ENCODE measurements around the gene VEGFD. TPM values are rescaled to one million over a fixed set of nuclear protein-coding genes. Genes with fewer than 3 reads are reported as not detected.
"Not testable (repeated sequence)": the region's sequence is repeated elsewhere in the genome, so short reads cannot be mapped to it uniquely, and the experiment has no call there.

The VEGFD gene
- total RNA-seq, 2 experiments from 2014 or later: not detected

DNA sequence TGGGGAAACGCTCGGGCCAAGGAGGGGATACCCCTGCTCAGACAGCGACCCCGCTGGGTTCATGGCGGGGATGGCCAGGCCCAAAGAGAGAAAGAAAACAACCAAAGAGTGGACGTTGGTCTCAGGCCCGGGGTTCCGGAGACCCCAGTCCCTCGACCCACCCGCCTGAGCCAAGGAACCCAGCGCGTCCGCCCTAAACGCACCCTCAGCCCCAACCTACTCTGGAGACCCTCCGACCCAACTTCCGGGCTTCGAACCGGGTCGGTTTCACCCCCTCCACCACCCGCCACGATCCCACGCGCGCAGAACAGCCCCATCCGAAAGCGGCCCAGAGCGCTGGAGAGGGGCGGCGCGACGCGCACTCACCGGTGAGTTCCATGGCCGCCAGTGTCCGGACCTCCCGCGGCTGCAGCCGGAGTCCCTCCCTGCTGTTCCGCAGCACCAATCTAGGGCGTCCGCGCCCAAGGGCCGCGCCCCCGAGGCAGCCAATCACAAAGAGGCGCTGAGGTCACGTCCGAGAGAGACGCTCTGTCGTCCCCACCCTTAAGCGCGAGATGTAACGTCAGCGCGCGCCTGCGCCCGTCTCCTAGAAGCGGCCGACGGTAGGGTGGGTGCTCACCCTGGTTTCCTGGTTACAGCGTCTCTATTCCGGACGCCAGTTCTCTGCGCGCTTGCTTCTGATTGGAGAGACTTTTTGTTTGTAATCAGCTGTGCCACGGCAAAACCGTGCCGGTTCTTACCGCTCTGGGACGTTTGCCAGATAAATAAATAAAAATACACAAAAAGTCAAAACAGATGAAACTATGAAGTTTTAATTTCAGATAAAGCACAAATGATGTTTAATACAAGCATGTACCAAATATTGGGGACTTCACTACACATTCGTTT lies 48.8 kb downstream of the VEGFD start, which contains the start of gene PIGA:
PIGA (minus strand) TSS at position 389 of the 888 bp plus-strand sequence. CDS start 3,593 bp downstream, outside the sequence.
- H3K4me3 Mint-ChIP-seq: peak within 1 kb of the TSS; percentile 88
- H3K9me3 Mint-ChIP-seq: no peaks in the 10 kb centered on the region
- H3K27me3 Mint-ChIP-seq: peaks cover 5% of the 10 kb centered on the region
- peak; percentile 90 for DNase-seq
- H3K36me3 Mint-ChIP-seq: peaks cover 2% of the 10 kb centered on the region
- peaks cover 8% of the 10 kb centered on the region for H3K4me1 Mint-ChIP-seq
- H3K27ac Mint-ChIP-seq: peak within 1 kb of the TSS; percentile 91

DNA sequence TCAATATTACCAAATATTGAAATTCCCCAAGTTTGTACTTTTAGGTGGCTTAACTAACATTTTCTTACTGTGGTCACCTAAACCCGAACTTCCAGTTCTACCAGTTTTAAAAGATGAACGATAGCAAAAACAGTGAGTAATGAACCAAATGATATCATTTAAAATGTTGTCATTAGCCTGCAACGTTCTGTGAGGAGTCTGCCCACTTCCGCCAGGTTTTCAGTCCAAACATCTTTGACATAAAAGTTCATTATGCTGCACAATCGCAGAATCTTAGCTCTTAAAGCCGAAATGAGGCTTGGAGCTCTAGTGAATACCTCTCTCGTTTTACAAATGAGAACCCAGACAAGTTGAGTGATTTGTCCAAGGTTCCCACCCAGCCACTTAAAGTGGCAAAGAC lies 49.7 kb downstream of the VEGFD start:
- Mint-ChIP-seq H3K9me3 (no peaks in the 10 kb centered on the region), H3K27me3 (peaks cover 5% of the 10 kb centered on the region), H3K36me3 (peaks cover 2% of the 10 kb centered on the region), H3K27ac (peak overlapping the region; percentile 91), H3K4me3 (peak overlapping the region; percentile 88), H3K4me1 (peaks cover 8% of the 10 kb centered on the region)
- DNase-seq: no peak

DNA sequence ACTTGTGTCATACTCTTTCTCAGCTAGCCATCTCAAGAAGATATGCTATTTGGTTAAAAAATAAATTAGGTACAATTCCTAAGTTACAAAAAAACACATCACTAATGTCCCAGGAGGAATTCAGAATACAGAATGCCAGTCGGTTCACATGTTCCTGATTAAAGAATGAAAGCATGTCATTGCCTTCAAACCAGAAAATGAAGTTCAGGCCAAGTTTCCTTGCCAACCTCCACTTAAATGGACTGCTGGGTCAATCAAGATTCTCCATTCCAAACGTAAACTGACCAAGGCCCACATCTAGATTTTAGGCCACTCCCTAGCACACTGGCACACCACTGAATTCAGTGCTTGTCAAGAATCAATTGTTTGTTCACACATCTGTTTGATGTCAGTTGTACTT lies 55.4 kb downstream of the VEGFD start:
- DNase-seq: no peak
- Mint-ChIP-seq H3K9me3 (no peaks in the 10 kb centered on the region), H3K27me3 (no peaks in the 10 kb centered on the region), H3K36me3 (peaks cover 2% of the 10 kb centered on the region), H3K4me3 (no peak overlapping the region), H3K4me1 (peaks cover 7% of the 10 kb centered on the region), H3K27ac (no peak overlapping the region)

DNA sequence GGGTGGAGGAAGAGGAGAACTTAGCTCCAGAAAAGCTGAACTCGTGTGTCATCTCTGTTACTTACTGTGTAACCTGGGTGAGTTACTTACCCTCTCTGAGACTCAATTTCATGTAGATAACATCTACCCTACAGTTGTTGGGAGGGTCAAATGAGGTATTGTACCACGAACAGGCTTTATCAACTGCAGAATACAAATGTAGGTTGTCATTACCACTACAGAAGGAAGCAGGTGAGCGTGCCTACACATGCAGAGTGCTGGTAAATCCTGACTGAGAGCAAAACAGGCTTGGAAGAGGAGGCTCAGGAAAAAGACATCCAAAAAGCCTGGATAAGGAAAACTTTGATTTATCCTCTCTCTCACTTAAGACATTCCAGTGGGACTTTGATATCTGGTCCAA lies 56.1 kb downstream of the VEGFD start:
- Mint-ChIP-seq H3K36me3 (peaks cover 2% of the 10 kb centered on the region), H3K4me3 (no peak overlapping the region), H3K4me1 (peaks cover 7% of the 10 kb centered on the region), H3K27ac (no peak overlapping the region), H3K27me3 (no peaks in the 10 kb centered on the region), H3K9me3 (no peaks in the 10 kb centered on the region)
- no peak for DNase-seq

DNA sequence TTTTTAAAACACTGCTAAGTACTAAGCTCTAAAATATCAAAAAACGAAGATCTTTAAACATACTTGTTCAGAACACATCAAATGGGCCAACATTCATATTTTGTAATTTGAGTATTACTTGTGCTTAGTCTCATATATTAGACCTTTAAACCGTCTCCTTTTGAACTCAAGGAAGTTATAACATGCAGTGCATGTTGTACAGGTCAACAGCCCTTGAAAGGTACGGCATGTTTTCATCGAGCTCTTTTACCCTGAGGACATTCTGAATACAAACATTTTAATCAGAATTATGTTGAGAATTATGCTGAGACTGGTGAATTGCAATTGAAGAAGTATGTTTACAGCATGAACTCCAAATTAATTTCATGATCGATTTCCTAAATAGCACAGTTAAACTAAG lies 61.7 kb downstream of the VEGFD start:
- Mint-ChIP-seq H3K36me3 (peaks cover 12% of the 10 kb centered on the region), H3K27ac (no peak overlapping the region), H3K9me3 (no peaks in the 10 kb centered on the region), H3K27me3 (no peaks in the 10 kb centered on the region), H3K4me1 (no peaks in the 10 kb centered on the region), H3K4me3 (no peak overlapping the region)
- DNase-seq: no peak

DNA sequence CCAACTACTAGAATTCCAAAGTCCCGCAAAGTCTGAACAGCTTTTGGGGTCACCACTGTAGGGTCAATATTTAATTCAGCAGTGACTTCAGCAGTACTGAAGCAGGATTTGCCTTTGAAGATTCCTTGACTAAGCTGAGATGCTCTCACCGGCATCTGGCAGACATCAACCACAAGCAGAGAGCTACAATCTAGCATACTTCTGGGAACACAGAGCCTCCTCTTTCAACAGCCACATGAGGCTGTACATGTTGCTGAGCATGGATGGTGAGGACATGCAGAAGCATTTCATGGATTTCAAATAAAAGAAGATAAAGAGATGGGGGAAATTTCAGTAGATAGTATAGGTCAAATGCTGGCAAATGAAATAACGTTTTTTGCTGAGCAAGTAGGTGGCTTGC lies 62.1 kb downstream of the VEGFD start:
- peaks cover 12% of the 10 kb centered on the region for H3K36me3 Mint-ChIP-seq
- H3K27me3 Mint-ChIP-seq: no peaks in the 10 kb centered on the region
- no peaks in the 10 kb centered on the region for H3K9me3 Mint-ChIP-seq
- no peaks in the 10 kb centered on the region for H3K4me1 Mint-ChIP-seq
- no peak for DNase-seq
- H3K4me3 Mint-ChIP-seq: no peak overlapping the region
- H3K27ac Mint-ChIP-seq: no peak overlapping the region

DNA sequence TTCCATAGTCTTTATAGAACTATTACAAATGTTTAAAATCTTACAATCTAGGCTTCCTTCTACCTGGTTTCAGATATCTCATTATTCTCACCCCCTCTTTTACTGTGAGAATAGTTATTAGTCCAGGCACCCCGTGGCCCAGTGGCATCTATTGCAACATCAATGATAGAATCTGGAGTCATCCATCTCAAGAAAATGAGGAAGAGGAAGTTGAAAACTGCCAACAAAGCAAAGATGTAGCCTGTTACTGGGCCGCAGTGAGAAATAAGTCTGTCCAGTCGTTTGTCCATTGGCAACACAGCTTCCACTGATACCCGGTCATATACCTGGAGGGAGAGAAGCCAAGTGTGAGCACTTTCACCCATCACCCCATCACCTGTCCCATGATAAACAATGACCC lies 62.8 kb downstream of the VEGFD start:
- no peaks in the 10 kb centered on the region for H3K4me1 Mint-ChIP-seq
- H3K36me3 Mint-ChIP-seq: peaks cover 12% of the 10 kb centered on the region
- H3K27me3 Mint-ChIP-seq: no peaks in the 10 kb centered on the region
- DNase-seq: no peak
- no peak overlapping the region for H3K4me3 Mint-ChIP-seq
- H3K9me3 Mint-ChIP-seq: no peaks in the 10 kb centered on the region
- no peak overlapping the region for H3K27ac Mint-ChIP-seq

DNA sequence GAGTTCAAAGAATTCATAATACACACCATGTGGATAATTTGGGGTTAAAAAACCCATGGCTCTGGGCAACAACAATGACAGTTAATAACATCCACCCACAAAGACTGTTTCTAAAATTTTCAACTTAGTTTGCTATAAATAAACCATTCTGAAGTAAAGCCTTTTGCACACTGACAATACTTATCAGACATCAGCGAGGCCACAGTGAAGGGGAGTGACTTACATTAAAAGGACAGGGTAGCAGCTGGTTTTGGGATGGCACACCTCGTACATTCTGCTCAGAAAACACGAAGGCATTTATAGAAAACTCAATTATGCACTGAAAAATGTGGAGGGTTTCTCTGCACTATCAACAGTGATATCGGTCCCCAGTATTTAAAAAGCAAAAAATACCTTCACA lies 63.9 kb downstream of the VEGFD start:
- H3K4me3 Mint-ChIP-seq: no peak overlapping the region
- DNase-seq: no peak
- no peak overlapping the region for H3K27ac Mint-ChIP-seq
- H3K9me3 Mint-ChIP-seq: no peaks in the 10 kb centered on the region
- peaks cover 12% of the 10 kb centered on the region for H3K36me3 Mint-ChIP-seq
- no peaks in the 10 kb centered on the region for H3K4me1 Mint-ChIP-seq
- H3K27me3 Mint-ChIP-seq: no peaks in the 10 kb centered on the region

DNA sequence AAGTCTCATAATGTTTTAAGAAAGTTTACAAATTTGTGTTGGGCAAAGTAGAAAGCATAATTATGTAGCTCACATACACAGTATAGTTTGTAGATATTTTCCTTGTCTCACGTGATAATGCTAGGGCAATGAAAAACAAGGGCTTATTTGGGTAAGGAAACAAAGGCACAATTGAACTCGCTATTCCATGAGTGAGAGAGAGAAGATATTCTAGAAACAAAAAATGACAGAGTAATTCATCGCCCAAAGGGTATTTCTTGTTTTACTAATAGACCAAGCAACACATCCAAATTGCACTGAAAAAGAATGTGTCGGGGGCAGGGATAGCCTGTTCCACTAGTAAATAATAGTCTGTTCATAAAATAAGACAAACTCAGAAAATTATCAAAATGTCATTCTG lies 65.1 kb downstream of the VEGFD start:
- Mint-ChIP-seq H3K4me1 (no peaks in the 10 kb centered on the region), H3K9me3 (no peaks in the 10 kb centered on the region), H3K27ac (no peak overlapping the region), H3K36me3 (peaks cover 12% of the 10 kb centered on the region), H3K4me3 (no peak overlapping the region), H3K27me3 (no peaks in the 10 kb centered on the region)
- no peak for DNase-seq

DNA sequence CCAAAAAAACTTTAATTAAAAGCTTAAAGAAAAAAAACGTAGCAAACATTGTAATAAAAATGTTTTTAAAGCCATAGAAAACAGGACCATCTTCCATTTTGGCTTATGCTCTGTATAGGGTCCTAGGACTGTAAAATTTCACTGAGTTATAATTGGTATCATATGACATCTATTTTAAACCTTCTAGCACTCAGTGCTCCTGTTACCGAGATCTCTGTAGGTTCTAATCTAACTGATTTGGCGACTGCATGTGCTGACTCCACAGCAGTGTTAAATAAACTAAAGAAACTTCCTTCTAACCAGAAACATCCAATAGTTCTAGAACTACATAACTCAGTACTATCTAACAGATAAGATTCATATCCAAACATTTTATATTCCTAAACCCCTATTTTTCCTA lies 68.7 kb downstream of the VEGFD start, which contains the start of gene ASB11:
ASB11 (minus strand) TSS at position 132 of the 400 bp plus-strand sequence; CDS start at position 97, 35 bp downstream.
- Mint-ChIP-seq H3K27me3 (no peaks in the 10 kb centered on the region), H3K4me3 (no peak within 1 kb of the TSS), H3K27ac (no peak within 1 kb of the TSS), H3K36me3 (peaks cover 7% of the 10 kb centered on the region), H3K4me1 (no peaks in the 10 kb centered on the region), H3K9me3 (no peaks in the 10 kb centered on the region)
- DNase-seq: no peak

DNA sequence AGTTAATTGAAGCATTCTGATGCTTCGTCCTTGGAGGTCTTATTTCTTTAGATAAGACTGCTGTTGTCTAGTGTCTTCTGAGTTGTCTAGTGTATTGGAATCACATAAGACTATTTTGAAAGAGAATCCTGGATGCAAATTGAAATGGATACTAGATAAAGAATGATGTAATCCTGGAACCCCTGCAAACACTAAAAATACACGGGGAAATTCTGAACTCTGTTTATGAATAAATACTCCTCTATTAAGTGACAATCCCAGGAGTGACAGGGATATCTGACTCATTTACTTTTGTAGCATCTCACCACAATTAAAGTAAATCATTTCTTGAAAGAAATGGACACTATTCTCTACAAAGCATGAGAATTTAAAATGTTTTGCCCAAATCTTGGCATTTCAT lies 69.7 kb downstream of the VEGFD start:
- no peaks in the 10 kb centered on the region for H3K4me1 Mint-ChIP-seq
- no peak overlapping the region for H3K27ac Mint-ChIP-seq
- no peaks in the 10 kb centered on the region for H3K27me3 Mint-ChIP-seq
- DNase-seq: no peak
- no peaks in the 10 kb centered on the region for H3K9me3 Mint-ChIP-seq
- no peak overlapping the region for H3K4me3 Mint-ChIP-seq
- peaks cover 7% of the 10 kb centered on the region for H3K36me3 Mint-ChIP-seq

DNA sequence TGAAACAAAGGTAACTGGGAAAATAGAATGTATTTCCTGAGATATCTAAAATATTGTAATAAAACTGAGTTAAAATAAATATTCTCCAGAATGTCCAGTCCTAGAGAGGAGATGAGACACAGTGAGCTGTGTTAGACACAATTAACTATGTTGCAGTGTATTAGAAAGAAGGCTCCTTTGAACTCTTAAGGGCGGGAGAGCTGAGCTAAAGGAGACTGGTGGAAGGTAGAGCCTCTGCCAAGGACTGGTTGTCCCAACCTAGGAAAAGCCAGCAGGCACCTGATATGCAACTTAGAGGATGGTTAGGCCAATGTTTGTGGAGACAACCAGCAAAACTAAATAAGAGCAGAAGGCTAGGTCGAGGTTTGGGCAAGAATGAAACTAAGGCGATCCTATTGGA lies 73.1 kb downstream of the VEGFD start:
- no peak overlapping the region for H3K27ac Mint-ChIP-seq
- no peak for DNase-seq
- no peaks in the 10 kb centered on the region for H3K36me3 Mint-ChIP-seq
- no peaks in the 10 kb centered on the region for H3K9me3 Mint-ChIP-seq
- no peak overlapping the region for H3K4me3 Mint-ChIP-seq
- H3K4me1 Mint-ChIP-seq: no peaks in the 10 kb centered on the region
- no peaks in the 10 kb centered on the region for H3K27me3 Mint-ChIP-seq

DNA sequence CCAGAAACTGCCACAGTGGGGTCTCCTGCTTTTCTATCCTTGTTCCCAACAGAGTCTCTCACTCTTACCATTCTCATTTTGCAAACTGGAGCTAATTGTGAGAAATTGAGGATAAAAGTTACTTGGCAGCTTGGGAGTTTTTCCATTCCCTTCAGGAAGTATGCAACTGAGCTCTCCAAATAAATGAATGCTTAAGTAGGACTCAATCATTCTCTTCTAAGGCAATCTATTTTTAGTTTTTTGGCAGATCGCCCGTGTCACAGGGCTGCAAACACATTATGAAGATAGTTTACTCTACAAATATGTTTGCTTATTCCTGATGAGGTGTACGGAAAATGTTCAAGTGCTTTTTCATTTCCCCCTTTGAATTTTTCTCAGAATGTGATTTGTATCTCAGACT lies 74.1 kb downstream of the VEGFD start:
- H3K4me3 Mint-ChIP-seq: no peak overlapping the region
- no peaks in the 10 kb centered on the region for H3K9me3 Mint-ChIP-seq
- H3K27me3 Mint-ChIP-seq: no peaks in the 10 kb centered on the region
- no peaks in the 10 kb centered on the region for H3K4me1 Mint-ChIP-seq
- no peak overlapping the region for H3K27ac Mint-ChIP-seq
- no peak for DNase-seq
- no peaks in the 10 kb centered on the region for H3K36me3 Mint-ChIP-seq

DNA sequence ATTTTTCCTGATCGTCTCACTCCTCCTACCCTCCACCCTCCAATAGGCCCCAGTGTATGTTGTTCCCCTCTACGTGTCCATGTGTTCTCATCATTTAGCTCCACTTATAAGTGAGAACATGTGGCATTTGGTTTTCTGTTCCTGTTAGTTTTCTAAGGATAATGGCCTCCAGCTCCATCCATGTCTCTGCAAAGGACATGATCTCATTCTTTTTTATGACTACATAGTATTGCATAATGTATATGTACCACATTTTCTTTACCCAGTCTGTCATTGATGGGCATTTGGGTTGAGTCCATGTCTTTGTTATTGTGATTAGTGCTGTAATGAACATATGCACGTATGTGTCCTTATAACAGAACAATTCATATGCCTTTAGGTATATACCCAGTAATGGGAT lies 78.3 kb downstream of the VEGFD start:
- not testable (repeated sequence) for H3K36me3 Mint-ChIP-seq, DNase-seq, H3K27ac Mint-ChIP-seq, H3K4me3 Mint-ChIP-seq, H3K9me3 Mint-ChIP-seq, H3K4me1 Mint-ChIP-seq, H3K27me3 Mint-ChIP-seq

DNA sequence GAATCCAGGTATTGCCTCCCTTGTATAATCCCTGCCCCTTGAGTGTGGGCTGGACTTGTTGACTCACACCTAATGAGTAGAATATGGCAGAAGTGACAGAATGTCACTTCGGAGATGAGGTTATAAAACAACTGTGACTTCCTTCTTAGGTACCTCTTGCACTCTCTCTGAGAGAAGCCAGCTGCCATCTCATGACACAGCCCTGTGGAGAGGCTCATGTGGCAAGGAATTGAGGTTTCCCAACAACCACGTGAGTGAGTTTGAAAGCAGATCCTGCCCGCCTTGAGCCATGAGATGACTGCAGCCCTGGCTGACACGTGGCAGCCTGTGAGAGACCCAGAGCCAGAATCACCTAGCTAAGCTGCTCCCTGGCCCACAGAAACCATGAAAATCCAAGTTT lies 82.3 kb downstream of the VEGFD start:
- Mint-ChIP-seq H3K9me3 (no peaks in the 10 kb centered on the region), H3K36me3 (no peaks in the 10 kb centered on the region), H3K27ac (peak overlapping the region; percentile 34), H3K27me3 (no peaks in the 10 kb centered on the region), H3K4me1 (peaks cover 2% of the 10 kb centered on the region), H3K4me3 (no peak overlapping the region)
- peak; percentile 9 for DNase-seq
